ENCODE data around the gene POLL.

POLL gene

GRCh38 chr10:101623528-101623927, 35.5 kb upstream of the POLL start:
- H3K27ac ChIP-seq (ENCODE audit: low read depth, low read length), result no peak overlapping the region
- H3F3A ChIP-seq (ENCODE audit: control insufficient read depth, insufficient read depth), result no peaks in the 10 kb centered on the region
- no peaks in the 10 kb centered on the region for H3K9me3 ChIP-seq (ENCODE audit: control insufficient read depth, insufficient read depth, low read length)
- H4K20me1 ChIP-seq (ENCODE audit: control insufficient read depth, insufficient read depth, low read depth, low read length), result no peaks in the 10 kb centered on the region
- H3K36me3 ChIP-seq (ENCODE audit: control insufficient read depth, low read length), result peaks cover 64% of the 10 kb centered on the region
- H3K27me3 ChIP-seq (ENCODE audit: control insufficient read depth, low read length), result no peaks in the 10 kb centered on the region
- H3K4me3 ChIP-seq (ENCODE audit: low read length), result no peak overlapping the region
- no peaks in the 10 kb centered on the region for H3K9me2 ChIP-seq (replicated peaks; ENCODE audit: control insufficient read depth, low read length)
- H3K4me1 ChIP-seq (ENCODE audit: control insufficient read depth, low read length), result peaks cover 33% of the 10 kb centered on the region
- H3K4me2 ChIP-seq (ENCODE audit: low read length), result no peak overlapping the region
- no peaks in the 10 kb centered on the region for H3K79me2 ChIP-seq (ENCODE audit: control insufficient read depth, low read length)
- no peak for TF ChIP-seq EZH2phosphoT487 (IDR thresholded peaks at IDR 0.05; ENCODE audit: borderline replicate concordance, low read length)
- TF ChIP-seq CTCF (IDR thresholded peaks at IDR 0.05; ENCODE audit: low read depth, low read length, poor library complexity, severe bottlenecking), result no peak

GRCh38 chr10:101619983-101620382, 31.9 kb upstream of the POLL start:
- H3K4me1 ChIP-seq (ENCODE audit: control insufficient read depth, low read length), result peaks cover 47% of the 10 kb centered on the region
- no peak for TF ChIP-seq CTCF (IDR thresholded peaks at IDR 0.05; ENCODE audit: low read depth, low read length, poor library complexity, severe bottlenecking)
- no peak for TF ChIP-seq EZH2phosphoT487 (IDR thresholded peaks at IDR 0.05; ENCODE audit: borderline replicate concordance, low read length)
- H3K27me3 ChIP-seq (ENCODE audit: control insufficient read depth, low read length), result no peaks in the 10 kb centered on the region
- H3K36me3 ChIP-seq (ENCODE audit: control insufficient read depth, low read length), result peaks cover 69% of the 10 kb centered on the region
- H3K27ac ChIP-seq (ENCODE audit: low read depth, low read length), result no peak overlapping the region
- H4K20me1 ChIP-seq (ENCODE audit: control insufficient read depth, insufficient read depth, low read depth, low read length), result peaks cover 5% of the 10 kb centered on the region
- H3K4me3 ChIP-seq (ENCODE audit: low read length), result no peak overlapping the region
- H3K9me2 ChIP-seq (replicated peaks; ENCODE audit: control insufficient read depth, low read length), result no peaks in the 10 kb centered on the region
- H3K4me2 ChIP-seq (ENCODE audit: low read length), result no peak overlapping the region
- H3K79me2 ChIP-seq (ENCODE audit: control insufficient read depth, low read length), result no peaks in the 10 kb centered on the region
- no peaks in the 10 kb centered on the region for H3K9me3 ChIP-seq (ENCODE audit: control insufficient read depth, insufficient read depth, low read length)
- peaks cover 13% of the 10 kb centered on the region for H3F3A ChIP-seq (ENCODE audit: control insufficient read depth, insufficient read depth)

GRCh38 chr10:101618871-101619270, 30.8 kb upstream of the POLL start:
- Histone ChIP-seq H4K20me1 (ENCODE audit: control insufficient read depth, insufficient read depth, low read depth, low read length) (peaks cover 5% of the 10 kb centered on the region), H3K27me3 (ENCODE audit: control insufficient read depth, low read length) (no peaks in the 10 kb centered on the region), H3K9me2 (replicated peaks; ENCODE audit: control insufficient read depth, low read length) (no peaks in the 10 kb centered on the region), H3K9me3 (ENCODE audit: control insufficient read depth, insufficient read depth, low read length) (no peaks in the 10 kb centered on the region), H3K4me1 (ENCODE audit: control insufficient read depth, low read length) (peaks cover 40% of the 10 kb centered on the region), H3F3A (ENCODE audit: control insufficient read depth, insufficient read depth) (peaks cover 13% of the 10 kb centered on the region), H3K4me2 (ENCODE audit: low read length) (peak overlapping the region; percentile 75), H3K36me3 (ENCODE audit: control insufficient read depth, low read length) (peaks cover 61% of the 10 kb centered on the region), H3K4me3 (ENCODE audit: low read length) (peak overlapping the region; percentile 22; the same call in 1 of the 2 replicates), H3K79me2 (ENCODE audit: control insufficient read depth, low read length) (no peaks in the 10 kb centered on the region), H3K27ac (ENCODE audit: low read depth, low read length) (peak overlapping the region; percentile 86)
- no peak for TF ChIP-seq CTCF (IDR thresholded peaks at IDR 0.05; ENCODE audit: low read depth, low read length, poor library complexity, severe bottlenecking)
- TF ChIP-seq EZH2phosphoT487 (IDR thresholded peaks at IDR 0.05; ENCODE audit: borderline replicate concordance, low read length), result no peak

Measured in DOHH2 (cell line).